HG02973 (cell line): ENCODE data around the gene ZNF680.
"Not testable (repeated sequence)": the region's sequence is repeated elsewhere in the genome, so short reads cannot be mapped to it uniquely, and the experiment has no call there.

Source experiments
- ATAC-seq: cut with Tn5 transposase; IDR thresholded peaks from one replicate; pipeline ENCODE4 v1.9.1; 2021; ENCODE audit warnings: moderate library complexity; ENCODE audit not compliant: unreplicated experiment

Gene ZNF680

DNA sequence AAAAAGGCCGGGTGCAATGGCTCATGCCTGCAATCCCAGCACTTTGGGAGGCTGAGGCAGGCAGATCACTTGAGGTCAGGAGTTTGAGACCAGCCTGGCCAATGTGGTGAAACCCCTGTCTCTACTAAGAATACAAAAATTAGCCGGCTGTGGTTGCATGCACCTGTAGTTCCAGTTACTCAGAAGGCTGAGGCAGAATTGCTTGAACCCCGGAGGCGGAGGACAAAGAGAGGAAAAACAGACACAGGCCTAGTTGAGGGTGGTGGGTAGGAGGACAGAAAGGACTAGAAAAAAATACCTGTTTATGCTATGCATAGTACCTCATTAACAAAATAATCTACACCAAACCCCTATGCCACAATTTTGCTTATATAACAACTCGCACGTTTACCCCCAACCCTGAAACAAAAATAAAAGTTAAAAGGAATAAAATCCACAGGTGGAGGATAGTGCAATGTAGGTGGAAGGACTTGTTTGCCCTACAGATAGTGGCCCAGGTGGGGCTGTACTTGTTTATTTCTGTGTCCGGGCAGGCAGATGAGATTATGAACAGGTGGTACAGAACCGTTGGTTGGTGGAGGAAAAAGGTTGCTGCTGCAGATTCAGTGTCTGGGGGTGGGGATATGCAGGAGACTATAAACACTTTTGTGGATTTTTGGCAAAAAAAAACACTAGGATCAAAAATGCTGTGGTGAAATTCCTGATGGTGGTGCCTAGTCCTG lies 5.1 kb downstream of the ZNF680 start:
- ATAC-seq = no peak

DNA sequence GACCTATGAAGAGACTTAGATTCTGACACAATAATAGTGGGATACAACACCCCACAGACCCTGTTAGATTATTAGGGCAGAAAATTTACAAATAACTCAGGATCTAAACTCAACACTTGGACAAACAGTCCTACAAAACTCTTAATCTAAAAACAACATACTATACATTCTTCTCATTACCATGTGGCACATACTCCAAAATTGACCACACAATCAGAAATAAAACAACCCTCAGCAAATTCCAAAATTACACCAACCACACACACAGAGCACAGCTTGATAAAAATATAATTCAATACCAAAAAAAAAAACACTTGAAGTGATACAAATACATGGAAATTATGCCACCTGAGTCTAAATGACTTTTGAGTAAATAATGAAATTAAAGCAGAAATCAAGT lies 7.8 kb downstream of the ZNF680 start:
- no peak for ATAC-seq

DNA sequence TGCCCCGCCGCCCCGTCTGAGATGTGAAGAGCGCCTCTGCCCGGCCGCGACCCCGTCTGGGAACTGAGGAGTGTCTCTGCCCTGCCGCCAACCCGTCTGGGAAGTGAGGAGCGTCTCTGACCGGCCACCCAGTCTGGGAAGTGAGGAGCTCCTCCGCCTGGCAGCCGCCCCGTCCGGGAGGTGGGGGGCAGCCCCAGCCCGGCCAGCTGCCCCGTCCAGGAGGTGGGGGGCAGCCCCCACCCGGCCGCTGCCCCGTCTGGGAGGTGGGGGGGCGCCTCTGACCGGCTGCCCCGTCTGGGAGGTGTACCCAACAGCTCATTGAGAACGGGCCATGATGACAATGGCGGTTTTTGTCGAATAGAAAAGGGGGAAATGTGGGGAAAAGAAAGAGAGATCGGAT lies 8.7 kb downstream of the ZNF680 start:
- not testable (repeated sequence) for ATAC-seq

DNA sequence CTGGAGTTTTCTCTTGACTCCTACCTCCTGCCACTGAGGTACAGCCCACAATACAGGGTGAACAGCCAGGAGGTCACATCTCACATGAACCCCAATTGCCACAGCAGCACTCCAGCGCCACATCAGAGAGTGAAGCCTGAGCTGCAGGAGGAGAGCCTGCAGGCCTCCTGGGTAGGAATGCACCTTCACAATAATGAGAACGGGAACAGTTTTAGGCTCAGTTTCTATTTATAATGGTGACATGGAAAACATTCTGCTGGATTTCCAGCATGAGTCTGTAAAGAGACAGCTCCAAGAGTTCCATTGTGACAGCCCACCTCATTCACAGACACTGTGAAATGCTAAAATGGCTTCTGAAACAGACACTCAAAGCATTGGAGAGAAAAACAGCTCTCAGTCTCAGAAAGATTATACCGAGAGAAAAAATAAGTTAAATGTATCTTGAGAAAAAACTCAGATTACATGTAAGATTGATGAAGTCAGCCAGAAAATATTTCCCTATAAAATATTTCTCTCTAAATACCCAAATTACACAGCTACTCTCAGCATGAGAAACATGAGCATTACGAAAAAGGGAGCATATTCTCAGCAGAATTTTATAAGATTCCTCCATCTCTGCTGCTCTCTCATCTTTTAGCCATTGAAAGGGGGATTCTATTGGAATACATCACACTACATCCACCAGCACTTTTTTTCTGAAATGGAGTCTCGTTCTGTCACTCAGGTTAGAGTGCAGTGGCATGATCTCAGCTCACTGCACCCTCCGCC lies 11.3 kb downstream of the ZNF680 start:
- no peak for ATAC-seq

DNA sequence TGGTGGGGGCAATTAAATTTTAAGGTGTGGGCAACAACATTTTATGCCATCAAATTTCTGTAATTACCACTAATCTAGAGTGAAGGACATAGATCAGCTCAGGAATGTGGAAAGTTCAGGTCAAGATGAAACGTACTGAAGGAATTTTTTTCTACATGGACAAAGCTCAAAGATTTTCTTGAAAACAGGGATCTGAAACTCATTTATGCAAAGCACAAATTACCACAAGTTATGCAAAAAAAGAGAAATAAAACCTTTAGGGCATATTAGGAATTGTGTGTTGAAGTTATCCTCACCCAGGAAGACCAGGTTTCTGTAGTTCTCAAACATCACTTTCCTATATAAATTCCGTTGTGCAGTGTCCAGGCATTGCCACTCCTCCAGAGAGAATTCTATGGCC lies 18.9 kb downstream of the ZNF680 start:
- no peak for ATAC-seq

DNA sequence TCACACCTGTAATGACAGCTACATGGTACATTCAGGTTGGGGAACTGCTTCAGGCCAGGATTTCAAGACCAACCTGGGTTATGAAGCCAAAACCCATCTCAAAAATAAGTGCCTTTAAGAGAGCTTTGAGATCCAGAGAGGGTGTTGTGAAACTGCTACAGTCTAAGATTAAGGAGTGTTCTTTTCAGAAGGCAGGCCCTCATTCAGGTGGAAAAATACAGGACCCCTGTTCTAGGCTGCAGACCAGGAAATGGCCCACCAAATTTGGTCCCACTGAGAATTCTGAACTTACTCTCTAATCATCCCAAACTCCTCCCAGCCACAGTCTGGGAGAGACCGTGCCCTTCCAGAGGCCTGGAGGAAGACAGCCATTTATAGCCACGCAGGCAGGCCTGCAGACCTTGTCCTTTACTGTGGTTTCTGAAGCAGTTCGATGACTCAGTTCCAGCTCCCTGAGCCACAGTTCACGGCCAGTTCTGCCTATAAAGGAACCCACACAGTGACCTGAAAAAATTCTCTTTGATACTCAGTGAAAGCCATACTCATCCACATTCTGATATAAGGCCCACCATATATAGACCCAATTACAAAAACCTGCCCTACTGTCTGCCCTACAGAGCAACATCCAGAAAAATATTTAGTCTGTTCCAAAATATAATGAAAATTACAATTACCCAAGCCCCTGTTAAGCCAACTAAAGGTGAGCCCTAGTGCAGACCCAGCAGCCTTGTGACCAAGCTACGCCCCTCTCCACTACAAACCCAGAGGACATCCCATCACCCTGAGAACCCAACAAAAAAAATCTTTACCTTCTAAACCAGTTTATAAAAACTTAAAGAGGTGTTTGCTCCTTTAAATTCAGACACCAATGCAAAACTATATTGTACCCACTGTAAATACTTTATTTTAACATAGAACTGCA lies 21.2 kb downstream of the ZNF680 start:
- no peak for ATAC-seq

DNA sequence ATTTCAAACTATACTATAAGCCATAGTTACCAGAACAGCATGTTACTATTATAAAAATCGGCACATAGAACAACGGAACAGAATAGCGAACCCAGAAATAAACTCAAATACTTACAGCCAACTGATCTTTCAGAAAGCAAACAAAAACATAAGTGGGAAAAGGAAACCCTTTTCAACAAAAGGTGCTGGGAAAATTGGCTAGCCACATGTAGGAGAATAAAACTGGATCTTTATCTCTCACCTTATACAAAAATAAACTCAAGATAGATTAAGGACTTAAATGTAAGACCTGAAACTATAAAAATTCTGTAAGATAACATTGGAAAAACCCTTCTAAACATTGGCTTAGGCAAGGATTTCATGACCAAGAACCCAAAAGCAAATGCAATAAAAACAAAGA lies 29.1 kb downstream of the ZNF680 start:
- no peak for ATAC-seq

DNA sequence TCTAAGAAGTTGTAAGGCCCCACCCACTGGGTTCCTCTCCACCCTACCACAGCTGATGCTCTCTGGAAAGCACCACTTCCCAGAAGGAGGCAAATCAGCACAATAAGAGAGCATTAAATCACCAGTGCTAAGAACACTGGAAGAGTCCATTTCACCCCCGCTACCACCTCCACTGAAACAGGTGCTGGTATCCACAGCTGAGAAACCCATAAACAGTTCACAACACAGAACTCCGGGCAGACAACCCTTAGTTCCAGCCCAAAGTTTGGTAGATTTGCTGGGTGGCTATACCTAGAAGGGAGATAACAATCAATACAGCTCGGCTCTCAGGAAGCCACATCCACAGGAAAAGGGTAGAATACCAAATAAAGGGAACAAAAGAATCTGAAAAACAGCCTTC lies 34.1 kb downstream of the ZNF680 start:
- no peak for ATAC-seq

DNA sequence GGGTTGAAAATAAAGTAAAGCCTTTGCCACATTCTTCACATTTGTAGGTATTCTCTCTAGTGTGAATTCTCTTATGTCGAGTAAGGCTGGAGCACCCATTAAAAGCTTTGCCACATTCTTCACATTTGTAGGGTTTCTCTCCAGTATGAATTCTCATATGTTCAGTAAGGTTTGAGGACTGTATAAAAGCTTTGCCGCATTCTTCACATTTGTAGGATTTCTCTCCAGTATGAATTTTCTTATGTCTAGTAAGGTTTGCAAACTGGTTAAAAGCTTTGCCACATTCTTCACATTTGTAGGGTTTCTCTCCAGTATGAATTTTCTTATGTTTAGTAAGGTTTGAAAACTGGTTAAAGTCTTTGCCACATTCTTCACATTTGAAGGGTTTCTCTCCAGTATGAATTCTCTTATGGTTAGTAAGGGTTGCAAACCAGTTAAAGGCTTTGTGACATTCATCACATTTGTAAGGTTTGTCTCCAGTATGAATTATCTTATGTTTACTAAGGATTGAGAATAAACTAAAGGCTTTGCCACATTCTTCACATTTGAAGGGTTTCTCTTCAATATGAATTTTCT lies 41.4 kb downstream of the ZNF680 start:
- ATAC-seq = no peak

DNA sequence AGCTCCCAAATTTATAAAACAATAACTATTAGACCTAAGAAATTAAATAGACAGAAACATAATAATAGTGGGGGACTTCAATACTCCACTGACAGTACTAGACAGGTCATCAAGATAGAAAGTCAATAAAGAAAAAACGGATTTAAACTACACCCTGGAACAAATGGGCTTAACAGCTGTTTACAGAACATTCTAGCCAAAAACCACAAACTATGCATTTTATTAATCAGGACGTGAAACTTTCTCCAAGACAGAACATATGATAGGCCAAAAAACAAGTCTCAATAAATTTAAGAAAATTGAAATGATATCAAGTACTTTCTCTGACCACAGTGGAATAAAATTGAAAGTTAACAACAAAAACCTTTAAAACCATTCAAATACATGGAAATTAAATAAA lies 46.4 kb downstream of the ZNF680 start:
- no peak for ATAC-seq

DNA sequence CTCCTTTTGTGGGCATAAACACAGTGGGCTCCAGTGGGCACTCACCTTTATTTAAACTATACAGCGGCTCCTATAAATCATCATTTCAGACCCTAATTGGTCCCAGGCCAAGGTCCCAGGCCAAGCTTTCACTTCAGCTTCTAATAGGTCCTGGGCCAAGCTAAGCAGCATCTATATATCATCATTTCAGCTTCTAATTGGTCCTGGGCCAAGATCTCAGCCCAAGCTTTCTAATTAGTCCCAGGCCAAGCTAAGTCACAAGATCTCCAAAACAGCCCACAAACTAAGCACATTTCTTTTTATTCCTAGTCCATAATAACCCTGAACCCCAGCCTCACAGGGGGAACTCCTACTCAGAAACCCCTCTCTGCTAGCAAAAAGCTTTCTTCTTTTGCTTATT lies 47.1 kb downstream of the ZNF680 start:
- ATAC-seq = no peak

DNA sequence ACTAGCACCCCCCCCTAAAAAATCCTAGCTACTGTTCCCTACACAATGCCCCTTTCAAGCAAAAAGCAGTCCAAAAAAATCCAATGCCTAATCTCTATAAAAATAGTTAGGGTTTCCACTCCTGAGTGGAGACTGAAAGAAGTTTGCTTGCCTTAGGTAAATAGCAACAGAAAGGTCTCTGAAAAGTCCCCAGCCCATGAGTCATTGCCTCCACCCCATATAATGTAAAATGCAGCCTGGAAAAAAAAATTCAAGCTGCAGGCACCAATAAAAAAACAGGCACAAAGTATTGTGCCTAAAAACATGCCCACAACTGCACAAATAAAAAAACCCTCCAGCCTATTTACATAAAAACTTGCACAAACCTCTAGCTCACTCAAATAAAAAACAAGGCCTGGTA lies 47.5 kb downstream of the ZNF680 start:
- ATAC-seq = no peak

DNA sequence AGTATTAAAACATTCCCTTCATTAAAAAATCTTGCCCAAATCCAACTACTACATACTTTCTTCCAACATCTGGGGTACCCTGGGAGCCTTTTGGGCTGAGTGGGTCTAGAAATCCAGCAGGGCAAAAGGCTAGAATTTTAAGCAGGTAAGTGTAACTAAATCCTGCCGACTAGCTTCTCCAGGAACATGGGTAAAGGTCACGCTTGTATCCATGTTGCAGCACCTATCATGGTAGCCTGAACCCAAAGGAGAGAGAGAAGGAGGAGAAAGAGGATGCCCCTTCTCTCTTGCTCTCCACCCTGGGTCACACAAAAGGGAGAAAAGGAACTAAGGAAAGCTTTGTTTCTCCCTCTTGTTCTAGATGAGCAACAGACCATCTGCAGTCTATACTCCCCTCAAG lies 53.3 kb downstream of the ZNF680 start:
- no peak for ATAC-seq

DNA sequence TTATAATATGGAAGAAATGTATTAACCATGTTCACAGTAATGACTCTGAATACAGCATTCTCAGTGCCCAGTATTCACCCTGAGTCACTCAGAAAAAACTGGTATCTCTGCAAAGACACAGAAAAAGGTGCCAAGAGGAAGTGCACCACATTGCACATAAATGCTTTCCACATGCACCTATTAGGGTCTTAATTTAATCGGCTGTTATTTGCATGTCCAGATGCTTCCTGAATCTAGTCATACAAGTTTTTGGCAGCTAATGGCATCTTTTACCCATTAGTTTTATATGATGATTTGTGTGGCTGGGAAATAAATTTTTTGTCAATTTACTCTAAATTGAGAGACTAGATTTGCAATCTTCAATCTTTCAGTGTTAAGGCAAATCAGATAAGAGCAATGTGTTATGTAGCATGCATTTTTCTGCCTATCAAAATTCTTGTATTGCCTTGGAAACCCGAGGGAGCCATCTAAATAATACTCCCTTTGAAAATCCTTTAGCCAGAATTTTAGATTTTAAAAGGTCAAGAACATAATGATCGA lies 58.2 kb downstream of the ZNF680 start:
- ATAC-seq = no peak

DNA sequence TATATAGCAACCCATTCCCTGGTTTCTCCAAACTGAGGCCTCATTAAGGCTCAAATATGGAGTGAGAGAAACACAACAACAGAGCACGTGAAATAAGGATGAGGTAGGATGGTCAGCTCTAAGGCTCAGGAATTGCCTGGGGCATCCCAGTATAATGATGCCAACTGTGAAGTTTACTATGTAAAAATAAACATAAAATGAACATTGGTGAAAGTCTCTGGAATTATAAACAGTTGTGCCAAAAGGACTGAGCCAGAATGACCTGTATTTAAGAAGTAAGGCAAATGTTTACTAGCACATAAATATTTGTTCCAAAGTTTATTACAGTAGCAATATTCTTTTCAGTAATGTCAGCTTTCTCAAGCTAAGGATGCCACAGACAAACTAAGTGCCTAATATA lies 64.6 kb downstream of the ZNF680 start:
- no peak for ATAC-seq

DNA sequence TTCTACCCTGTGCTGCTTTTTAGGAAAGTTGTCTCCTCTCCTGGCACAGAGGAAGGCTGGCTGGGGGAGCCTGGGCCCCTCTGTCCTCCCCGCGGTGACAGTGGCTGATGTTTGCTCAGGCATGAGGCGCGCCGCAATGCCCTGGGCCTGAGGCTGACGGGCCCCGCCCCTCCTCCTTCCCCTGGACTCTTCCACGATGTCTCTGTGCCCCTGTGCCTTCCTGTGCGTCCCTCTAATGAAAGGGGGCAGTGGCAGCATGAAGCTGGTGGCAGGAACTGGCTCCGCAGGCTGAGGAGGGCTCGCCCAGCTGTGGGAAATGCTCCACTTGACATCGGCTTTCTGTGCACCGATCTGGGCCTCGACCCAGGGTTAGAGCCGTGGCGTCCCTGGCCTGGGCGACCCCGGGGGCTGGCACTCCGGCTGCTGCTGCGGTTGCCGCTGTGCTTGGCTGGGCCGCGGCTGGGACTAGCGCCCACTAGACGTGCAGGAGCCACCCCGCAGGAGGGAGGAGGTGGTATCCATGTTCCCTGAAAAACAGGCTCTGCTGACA lies 67.9 kb downstream of the ZNF680 start:
- no peak for ATAC-seq

DNA sequence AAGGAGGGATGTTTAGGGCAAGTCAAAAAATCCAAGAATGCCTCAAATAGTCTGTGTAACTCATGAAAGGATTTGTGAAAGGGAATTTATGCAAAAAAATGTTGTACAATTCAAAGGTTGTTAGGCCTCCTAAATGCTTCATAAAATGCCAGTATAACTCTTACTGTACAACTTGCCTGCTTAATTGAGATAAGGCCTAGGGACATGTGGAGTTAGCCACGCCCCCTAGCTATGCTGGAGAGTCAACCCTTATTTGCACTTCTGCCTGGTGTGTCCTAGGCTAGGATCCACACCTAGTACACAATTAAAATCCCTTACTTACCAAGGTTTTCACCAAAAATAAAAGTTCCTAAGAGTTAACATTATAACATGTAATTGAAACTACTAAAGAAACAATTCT lies 77.2 kb downstream of the ZNF680 start:
- ATAC-seq = no peak
